Body of pancreas (tissue), 4 donors: ENCODE measurements around the gene FERMT1.

Source experiments
- CTCF ChIP-seq, 7 experiments: fragments of 450-650 bp in 4 of 7; fragments of 200-600 bp in 3 of 7; sonication (generic) in 3 of 7; IDR thresholded peaks; one replicate each; pipeline ENCODE4 v1.5.1; 2016 to 2019; ENCODE audit warnings: antibody characterized with exemption in 7 of 7
- POLR2A ChIP-seq, 3 donors: fragments of 450-650 bp; IDR thresholded peaks; one replicate each; pipeline ENCODE4 v1.6.1; 2016; ENCODE audit warnings: antibody characterized with exemption in 3 of 3, mild to moderate bottlenecking in 2 of 3

- TF ChIP-seq CTCF (IDR thresholded peaks at IDR 0.05) = no peak
- TF ChIP-seq POLR2A (IDR thresholded peaks at IDR 0.05) = no peak
Measured at GRCh38 chr20:6116758-6117157, 6.1 kb downstream of the FERMT1 start.
